HG02798 (cell line): ENCODE results near the gene SPTBN5.

Experiments
- ATAC-seq: cut with Tn5 transposase; IDR thresholded peaks from one replicate; pipeline ENCODE4 v1.9.1; 2021; ENCODE audit warnings: mild to moderate bottlenecking; ENCODE audit not compliant: unreplicated experiment, poor library complexity

SPTBN5 gene

DNA sequence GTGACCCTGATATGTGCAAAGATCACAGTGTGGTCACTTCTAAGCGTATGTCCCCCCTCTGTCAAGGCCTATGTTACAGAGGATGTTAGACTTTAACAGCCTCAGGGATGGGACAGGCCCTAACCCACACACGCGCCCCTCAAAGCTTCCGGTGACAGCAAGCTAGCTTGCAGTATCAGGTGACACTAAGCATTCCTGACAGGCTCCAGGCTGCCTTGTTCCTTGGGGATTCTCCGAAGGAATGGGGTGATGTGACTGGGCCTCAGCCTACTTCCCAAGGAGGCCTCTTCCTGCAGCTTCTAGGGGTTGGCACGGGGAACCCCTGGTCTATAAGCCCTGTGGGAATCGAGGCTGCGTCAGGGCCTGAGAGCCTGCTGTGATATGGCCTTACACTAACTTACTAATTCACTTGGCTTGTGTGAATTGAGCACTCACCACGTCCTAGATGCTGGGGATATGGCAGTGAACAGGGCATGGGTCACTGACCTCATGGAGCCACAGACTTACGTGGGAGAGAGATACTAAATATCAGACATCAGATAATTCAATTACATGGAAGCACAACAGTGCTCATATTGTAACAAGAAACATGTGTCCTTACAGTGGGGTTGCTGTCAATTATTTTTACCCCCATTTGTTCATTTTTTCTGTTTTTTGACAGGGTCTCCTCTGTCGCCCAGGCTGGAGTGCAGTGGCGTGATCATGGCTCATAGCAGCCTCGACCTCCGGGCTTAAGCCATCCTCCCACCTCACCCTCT is 11.4 kb upstream of the SPTBN5 start:
- ATAC-seq = peak; percentile 6

DNA sequence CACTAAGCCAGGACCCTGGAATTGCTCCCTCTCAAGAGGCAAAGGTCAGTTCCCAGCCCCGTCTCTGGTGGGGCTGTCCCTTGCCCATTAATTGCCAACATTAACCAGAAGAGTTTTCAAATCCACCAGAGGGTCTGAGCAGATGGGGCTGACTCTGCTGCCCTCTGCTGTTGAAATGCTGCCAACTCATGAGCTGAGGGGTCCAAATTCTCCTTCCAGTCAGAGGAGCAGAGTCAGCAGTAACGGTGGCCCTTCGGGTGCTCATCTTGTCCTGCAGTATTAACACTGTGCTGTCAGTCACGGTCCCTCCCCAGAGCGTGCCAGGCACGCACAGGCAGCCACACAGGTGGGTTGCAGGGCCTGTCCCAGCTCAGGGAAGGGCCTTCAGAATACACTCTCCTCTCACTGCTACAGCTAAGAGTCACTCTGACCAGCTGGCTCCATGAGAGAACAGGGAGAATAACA is 10.7 kb upstream of the SPTBN5 start:
- ATAC-seq = peak; percentile 62

DNA sequence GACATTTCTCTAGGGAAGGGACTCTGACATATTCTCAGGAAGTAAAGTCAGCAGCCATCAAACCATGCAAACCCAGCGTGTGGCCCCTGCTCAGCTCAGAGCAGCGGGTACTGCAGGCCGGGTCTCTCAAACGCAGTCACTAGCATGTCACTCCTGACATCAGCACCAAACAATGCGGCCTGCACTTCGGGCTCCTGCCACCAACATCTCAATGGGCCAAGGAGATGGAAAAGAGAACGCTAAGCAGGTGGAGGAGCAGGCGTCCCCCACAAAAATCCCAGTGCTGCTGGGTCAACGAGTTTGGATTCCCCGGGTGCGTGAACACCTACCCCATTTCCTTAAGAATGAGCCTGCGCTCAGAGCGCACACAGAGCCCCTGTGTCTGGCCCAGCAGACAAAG is 9.9 kb upstream of the SPTBN5 start:
- ATAC-seq = no peak

DNA sequence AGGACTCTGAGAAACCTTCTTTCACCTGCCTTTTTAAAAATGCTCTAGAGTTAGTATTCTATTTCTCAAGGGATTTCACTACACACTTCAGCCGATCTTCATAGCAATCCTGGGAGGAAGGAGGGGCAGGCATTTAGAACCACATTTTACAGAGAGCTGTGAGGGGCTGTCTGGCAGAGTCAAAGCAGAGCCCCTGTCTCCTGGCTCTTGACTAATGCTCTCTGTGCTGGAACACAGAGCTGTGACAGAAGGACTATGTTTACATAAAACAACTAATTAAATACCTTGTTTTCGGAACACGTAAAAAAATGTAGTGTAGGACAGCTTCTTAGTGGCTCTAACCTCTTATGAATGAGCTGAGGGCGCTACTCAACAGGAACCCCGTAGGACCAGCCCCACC is 7.6 kb upstream of the SPTBN5 start:
- ATAC-seq = no peak

DNA sequence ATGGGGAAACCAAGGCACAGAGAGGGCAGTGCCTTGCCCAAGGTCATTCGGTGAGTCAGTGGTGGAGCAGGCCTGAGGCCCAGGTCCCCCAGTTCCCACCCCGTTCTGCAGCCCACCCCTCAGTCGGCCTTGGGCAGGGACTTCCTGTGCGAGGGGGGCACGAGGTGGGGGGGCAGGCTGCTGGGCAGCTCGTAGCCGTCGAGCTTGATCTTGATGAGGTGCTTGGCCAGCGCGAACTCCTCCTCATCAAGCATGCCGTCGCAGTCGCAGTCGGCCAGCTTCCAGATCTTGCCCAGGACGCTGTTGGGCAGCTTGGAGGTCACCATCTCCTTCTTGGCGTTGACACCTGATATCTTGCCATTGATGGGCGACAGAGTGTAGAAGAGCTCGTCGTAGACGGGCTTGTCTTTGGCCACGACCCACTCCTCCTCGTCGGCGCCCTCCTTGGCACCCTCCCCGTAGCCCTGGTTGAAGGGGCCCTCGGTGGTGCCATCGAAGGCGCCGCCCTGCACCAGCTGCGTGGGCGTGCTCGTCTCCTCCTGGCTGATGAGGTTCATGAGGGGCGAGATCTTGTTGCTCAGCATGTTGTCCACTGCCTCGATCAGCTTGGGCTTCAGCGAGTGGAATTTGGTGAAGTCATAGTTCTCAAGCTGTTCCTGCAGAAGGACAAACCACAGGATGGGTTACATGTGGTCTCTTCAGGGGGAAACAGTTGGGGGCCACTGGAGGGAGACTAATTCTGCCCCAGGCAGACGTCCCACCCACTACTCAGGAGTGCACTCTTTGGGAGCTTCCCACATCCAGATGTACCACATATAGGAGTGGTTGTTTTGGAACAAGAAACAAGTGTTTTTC is 6.9 kb upstream of the SPTBN5 start:
- ATAC-seq = no peak

DNA sequence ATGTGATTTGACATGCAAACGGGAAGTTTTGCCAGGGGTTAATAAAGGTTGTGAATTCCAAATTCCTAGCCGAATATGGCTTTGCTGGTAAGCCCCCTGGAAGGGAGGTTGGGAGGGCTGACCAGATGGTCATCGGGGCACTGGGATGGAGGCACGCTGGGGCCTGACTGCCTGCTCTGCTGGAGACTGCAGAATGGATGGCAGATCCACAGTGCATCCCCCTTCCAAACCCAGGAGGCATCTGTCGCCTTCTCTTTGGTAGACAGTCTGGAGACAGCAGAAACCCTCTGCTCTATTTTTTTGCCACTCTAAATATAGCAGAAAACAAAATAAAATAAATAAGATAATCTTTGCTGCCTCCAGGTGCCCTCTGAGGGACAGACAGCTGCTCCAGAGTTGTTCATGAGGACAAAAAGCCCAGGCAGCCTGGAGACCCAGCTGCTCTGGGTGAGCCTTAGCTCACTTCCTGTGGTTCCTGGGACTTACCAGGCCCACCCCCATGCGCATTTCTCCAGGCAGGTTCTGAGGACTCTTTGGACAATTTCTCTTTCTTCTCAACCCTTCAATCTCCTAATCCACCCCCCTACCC is 6.1 kb upstream of the SPTBN5 start:
- ATAC-seq = no peak

DNA sequence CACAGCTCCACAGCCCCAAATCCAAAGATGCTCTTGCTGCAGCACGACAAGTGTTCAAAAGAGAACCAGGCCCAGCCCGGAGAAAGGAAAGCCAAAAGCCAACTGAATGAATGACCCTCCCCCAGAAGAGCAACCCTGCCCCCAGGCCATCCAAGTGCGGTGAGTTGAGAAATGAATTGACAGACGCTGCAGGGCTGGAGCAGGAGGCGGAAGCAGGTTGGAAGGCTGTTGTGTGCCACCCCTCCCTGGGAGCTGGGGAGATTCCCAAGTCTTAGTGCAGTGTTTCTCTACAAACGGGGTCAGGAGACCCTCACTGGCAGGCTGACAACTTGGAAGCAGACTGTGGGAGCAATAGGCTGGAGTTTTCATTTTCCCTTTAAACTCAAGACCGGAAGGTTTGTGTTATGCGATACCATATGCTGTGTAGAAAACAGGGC is 3.5 kb upstream of the SPTBN5 start:
- ATAC-seq = no peak

DNA sequence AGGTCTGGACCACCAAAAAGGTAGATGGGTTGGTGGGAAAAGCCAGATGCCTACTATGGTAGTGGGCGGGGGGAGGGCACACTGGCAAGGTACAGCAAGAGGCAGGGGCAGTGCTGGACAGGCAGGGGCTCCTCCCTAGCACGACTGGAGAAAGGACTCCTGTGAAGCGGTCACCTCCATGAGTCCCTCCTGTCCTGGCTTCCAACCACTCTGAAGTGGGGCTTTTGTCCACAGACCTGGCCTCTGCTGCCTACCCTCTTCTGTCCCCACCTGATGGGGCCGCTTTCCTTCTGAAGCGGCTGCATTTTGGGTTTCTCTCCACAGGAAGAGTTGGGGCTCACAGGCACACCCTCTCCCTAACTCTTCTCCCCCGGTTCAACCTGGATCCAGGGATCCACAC is 2.7 kb upstream of the SPTBN5 start:
- no peak for ATAC-seq

DNA sequence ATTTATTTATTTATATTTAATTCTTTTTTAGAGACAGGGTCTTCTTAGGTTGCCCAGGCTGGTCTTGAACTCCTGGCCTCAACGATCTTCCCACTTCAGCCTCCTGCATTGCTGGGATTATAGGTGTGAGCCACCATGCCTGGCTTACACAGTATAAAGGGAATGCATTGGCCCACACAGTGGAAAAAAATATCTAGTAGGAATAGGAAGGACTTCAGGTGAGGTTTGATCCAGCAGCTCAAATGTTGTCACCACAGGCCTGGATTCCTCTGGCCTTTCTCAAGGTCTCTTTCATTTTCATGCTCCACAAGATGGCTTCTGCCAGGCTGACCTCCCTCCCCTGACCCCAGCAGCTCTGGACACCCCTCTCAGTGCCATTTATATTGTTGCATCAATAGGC is 2.1 kb upstream of the SPTBN5 start:
- ATAC-seq = no peak

DNA sequence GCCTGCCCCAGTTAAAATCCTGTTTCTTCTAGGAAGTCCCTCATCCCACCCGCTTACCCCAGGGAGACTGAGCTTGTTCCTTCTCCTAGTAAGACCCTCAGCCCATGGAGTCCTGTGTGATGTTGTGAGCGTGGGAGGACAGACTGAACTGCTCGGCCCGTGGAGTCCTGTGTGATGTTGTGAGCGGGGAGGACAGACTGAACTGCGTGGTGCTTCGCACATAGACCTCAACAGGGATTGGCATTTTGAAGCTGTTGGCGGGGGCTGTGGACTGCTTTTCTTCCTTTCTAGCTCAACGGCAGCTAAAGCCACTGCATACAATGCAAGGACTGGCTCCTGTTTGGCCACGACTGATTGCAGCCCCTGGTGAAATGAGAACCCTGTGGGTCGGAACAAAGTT is 1.6 kb upstream of the SPTBN5 start:
- no peak for ATAC-seq

DNA sequence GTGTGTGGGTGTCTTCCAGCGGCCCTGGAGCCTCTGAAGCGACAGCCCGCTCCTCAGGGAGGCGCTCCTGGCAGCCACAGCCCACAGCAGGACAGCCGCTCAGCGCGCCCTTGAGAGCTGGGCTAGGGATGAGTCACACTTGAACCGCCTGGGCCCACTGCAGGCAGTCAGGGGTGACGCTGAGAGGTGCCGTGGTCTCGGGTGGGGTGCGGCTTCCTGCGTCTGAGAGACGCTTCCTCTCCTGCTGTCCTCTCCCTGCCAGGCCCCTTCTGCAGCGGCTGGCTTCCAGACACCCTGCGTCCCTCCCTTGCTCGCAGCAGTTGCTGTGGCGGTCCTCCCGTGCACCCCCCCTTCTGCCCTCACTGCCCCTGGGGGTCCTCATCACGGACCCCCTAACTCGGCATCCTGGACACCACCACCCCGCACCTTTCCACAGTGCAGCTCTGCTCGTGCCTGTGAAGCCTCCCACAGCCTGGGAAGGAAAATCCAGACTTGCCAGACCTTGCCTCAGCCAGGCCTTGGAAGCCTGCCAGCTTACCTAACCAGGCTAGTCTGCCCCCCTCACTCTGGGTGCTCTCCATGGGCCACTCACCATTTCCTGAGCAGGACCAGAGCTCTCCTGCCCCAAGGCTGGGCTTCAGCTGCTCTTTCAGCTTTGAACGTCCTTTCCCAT is 1.1 kb upstream of the SPTBN5 start:
- ATAC-seq = peak; percentile 84

DNA sequence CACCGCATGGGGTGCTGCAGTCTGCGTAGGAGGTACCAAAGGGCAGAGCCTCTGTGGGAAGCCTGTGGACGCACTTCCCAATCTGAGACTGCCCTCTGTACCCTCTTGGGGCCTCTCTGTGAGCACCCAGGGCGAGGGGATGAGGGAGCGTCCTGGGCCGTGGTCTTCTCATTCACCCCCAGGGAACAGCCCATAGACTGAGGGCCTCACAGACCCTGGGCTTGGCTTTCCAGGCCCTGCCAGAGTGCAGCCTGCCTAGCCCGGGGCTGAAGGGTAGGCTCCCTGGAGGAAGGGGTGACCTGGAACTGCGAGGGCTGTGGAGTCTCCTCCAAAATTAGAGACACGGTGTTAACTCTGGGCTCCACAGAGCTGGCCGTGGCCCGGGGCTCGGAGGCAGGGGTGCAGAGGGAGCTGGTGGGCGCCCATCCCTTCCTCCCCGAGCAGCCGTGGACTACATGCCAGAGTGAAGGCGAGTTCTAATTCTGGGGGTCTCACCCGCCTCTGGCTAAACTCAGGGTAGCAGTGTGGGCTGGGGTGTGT is 468 bp upstream of the SPTBN5 start:
- no peak for ATAC-seq

DNA sequence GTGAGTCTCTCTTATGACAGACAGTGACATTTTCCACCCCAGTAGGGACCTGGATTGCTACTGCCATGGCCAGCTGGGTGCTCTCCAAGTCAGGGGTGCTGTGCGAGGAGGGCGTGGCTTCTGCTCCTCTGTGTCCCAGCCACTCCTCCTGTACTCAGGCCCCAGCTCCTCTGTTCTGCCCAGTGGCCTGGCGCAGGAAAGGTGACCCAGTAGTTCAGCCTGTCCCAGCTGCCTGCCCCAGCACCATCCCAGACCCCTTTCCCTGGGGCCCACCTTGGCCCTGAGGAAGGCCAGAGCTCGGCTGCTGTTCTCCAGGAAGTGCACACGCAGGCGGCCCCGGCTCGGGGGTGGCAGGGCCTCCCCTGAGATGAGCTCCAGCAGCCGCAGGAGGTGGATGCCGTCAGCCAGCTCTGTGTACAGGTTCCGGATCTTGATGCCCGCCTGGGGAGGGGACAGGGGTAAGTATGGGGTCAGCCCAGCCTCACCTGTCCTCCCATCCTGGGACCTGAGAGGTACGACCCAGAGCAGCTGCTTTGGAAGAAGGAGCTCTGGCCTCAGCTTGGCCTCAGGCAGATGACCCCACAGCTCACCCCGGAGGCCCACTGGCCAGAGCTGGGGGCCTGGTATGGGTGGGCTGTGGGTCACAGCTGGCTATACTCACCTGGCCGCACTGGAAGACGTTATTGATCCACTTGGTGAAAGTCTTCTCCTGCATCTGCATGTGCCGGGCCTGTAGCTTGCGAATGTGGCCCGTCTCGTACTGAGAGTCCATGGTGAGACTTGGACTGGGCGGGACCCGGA is 1.0 kb downstream of the SPTBN5 start:
- ATAC-seq = no peak

DNA sequence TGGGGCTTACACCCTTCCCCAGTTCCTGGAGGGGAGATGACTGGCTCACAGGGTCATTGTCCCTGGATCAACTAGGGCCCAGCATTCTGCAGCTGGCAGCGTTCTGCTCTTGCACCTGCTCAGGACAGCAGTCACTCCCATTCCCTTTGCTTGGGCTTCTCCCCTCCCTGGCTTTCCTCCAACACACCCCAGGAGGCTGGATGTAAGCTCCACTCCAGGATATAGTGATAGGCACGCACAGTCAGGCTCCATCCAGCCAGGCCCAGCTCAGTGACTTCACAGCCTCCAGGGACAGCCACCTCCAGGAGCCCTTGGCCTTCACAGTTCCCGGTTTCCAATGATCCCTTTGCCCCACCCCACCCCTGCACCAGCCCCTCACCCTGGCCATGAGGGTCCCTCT is 1.9 kb downstream of the SPTBN5 start:
- ATAC-seq = no peak

DNA sequence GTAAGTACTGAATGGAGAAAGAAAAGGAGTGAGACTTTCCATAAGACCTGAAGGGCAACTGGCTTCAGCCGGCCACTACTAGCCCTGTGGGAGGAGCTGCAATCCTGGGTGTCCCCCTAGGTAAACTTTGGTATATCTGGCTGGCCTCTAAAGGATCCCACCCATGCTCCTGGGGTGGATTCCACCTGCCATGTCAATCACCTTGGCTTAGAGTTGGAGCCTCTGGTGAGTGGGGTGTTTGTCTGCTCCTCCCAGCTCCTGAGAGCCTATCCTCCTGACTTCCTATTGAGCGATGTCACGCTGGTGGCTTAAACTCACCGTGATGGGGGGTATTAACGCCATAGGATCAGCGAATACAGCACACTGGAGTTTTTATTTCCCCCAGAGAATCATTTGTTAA is 2.6 kb downstream of the SPTBN5 start:
- ATAC-seq = no peak

DNA sequence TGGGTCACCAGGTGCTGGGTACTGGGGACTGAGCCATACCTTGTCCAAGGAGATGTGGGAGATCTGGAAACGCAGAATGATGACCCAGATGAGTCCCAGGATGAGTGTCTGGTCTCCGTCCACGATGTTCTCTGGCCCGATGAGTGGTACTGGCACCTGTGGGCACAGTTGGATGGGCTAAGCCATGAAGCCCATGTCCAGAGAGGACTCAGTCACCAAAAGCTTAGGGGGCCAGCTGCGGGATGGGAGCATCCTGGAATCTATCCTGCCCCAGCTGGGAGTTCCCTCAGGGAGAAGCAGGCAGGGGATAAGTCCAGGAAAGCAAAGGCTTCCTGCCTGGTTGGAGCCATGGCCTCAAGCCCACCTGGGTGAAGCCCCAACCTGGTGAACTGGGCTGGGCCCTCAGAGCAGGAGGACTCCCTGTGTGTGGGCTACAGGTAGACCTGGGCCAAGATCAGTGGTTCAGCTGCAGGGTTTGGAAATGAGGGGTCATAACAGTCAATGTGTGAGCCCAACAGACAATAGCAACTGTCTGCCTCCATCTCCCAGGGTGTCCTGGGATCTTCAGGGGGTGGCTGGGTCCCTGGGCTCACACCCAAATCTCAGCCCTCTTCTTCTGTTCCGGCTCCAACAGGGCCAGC is 3.7 kb downstream of the SPTBN5 start:
- no peak for ATAC-seq

DNA sequence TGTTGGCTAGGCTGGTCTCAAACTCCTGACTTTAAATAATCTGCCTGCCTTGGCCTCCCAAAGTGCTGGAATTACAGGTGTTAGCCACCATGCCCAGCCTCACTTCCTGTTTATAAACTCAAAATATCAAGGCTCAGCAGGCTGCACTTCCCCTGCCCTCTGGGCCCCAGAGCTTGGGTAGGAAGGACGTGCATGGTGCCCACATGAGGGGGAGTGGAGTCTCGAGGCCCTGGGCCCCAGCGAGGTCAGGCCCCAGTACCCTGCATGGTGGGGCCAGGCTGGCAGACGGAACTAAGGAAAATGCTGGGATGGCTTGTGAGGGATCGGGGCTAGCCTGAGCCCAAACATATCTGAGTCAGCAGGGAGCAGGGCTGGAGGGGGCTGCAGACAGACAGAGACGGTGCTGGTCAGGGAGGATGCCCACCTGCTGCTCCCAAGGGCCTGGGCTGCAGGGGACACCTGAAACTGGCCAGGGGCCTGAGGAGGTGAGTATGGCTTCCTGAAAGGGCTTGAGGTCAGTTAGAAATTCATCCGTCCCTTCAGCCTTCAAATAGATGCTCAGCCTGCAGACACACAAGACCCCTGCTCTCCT is 5.1 kb downstream of the SPTBN5 start:
- ATAC-seq = no peak

DNA sequence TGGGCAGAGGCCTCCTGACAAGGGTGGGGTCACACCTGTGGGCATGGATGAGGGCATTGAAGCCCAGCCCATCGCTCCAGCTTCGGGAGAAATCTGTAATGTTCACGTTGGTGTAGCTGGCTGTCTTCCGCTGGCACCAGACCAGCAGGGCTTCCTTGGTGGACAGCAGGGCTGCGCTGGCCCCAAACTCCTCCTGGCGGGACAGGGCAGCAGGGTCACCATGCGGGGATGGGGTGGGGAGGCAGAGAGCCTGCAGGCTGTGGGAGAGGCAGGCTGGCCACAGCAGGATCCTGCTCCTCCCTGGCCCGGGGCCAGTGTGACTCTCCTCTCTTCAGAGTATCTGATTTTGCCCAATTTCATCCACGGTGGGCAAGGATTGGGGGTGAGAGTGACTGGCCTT is 6.0 kb downstream of the SPTBN5 start:
- ATAC-seq = no peak

DNA sequence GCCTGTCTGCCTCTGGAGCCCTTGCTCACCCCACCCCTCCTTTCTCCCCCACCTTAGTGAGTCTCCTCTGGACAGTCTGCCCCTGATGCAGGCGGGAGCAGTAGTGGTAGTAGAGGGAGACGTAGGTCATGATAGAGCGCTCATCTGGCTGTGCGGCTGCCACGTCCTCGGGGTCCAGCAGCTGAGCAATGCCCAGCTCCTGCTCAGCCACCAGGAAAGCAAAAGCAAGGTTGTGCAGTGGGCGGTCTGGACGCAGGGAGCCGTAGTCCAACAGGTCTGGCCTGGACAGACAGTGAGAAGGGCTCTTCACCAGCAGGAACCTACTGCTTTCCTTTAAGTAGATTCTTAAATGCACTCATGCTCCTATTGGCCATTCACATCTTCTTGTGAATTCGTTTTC is 6.7 kb downstream of the SPTBN5 start:
- ATAC-seq = no peak
